ENCODE data around the gene DENND5B. TPM values are rescaled to one million over a fixed set of nuclear protein-coding genes. Genes with fewer than 3 reads are reported as not detected.
"Not testable (repeated sequence)": the region's sequence is repeated elsewhere in the genome, so short reads cannot be mapped to it uniquely, and the experiment has no call there.

DENND5B gene
- total RNA-seq, 1 donor: 18.8 TPM

- no peak for TF ChIP-seq CTCF (IDR thresholded peaks at IDR 0.05; ENCODE audit: extremely low read depth, low read depth, low read length)
- Histone ChIP-seq H3K9me3 (ENCODE audit: low read depth, low read length) (no peaks in the 10 kb centered on the region), H3K79me2 (ENCODE audit: insufficient read depth, low read length) (no peaks in the 10 kb centered on the region), H4K20me1 (ENCODE audit: insufficient read depth, low read length) (no peaks in the 10 kb centered on the region), H3K27ac (ENCODE audit: low read depth, low read length) (no peak overlapping the region), H3K4me3 (ENCODE audit: insufficient read depth, low read length) (no peak overlapping the region), H3K4me2 (ENCODE audit: insufficient read depth, low read length) (no peak overlapping the region), H3K36me3 (ENCODE audit: insufficient read depth, low read length) (peaks cover 11% of the 10 kb centered on the region), H2AFZ (ENCODE audit: low read length) (no peak overlapping the region), H3K27me3 (ENCODE audit: insufficient read depth, low read length) (no peaks in the 10 kb centered on the region), H3K4me1 (ENCODE audit: insufficient read depth, low read length) (no peaks in the 10 kb centered on the region)
- DNase-seq (ENCODE audit: insufficient read length, low spot score, missing footprints): no peak
Observed at GRCh38 chr12:31388713-31389112, 202.2 kb downstream of the DENND5B start.

- Histone ChIP-seq H2AFZ (ENCODE audit: low read length) (no peak overlapping the region), H4K20me1 (ENCODE audit: insufficient read depth, low read length) (no peaks in the 10 kb centered on the region), H3K36me3 (ENCODE audit: insufficient read depth, low read length) (peaks cover 9% of the 10 kb centered on the region), H3K4me3 (ENCODE audit: insufficient read depth, low read length) (no peak overlapping the region), H3K4me2 (ENCODE audit: insufficient read depth, low read length) (no peak overlapping the region), H3K79me2 (ENCODE audit: insufficient read depth, low read length) (no peaks in the 10 kb centered on the region), H3K4me1 (ENCODE audit: insufficient read depth, low read length) (no peaks in the 10 kb centered on the region), H3K27ac (ENCODE audit: low read depth, low read length) (no peak overlapping the region), H3K9me3 (ENCODE audit: low read depth, low read length) (no peaks in the 10 kb centered on the region), H3K27me3 (ENCODE audit: insufficient read depth, low read length) (no peaks in the 10 kb centered on the region)
- DNase-seq (ENCODE audit: insufficient read length, low spot score, missing footprints): no peak
- no peak for TF ChIP-seq CTCF (IDR thresholded peaks at IDR 0.05; ENCODE audit: extremely low read depth, low read depth, low read length)
Observed at GRCh38 chr12:31387466-31387865, 203.5 kb downstream of the DENND5B start.

GRCh38 chr12:31387011-31387410, 203.9 kb downstream of the DENND5B start:
- DNase-seq (ENCODE audit: insufficient read length, low spot score, missing footprints): no peak
- Histone ChIP-seq H3K36me3 (ENCODE audit: insufficient read depth, low read length) (peaks cover 7% of the 10 kb centered on the region), H3K4me2 (ENCODE audit: insufficient read depth, low read length) (no peak overlapping the region), H3K27ac (ENCODE audit: low read depth, low read length) (no peak overlapping the region), H3K4me3 (ENCODE audit: insufficient read depth, low read length) (no peak overlapping the region), H3K4me1 (ENCODE audit: insufficient read depth, low read length) (no peaks in the 10 kb centered on the region), H3K79me2 (ENCODE audit: insufficient read depth, low read length) (no peaks in the 10 kb centered on the region), H3K27me3 (ENCODE audit: insufficient read depth, low read length) (no peaks in the 10 kb centered on the region), H3K9me3 (ENCODE audit: low read depth, low read length) (no peaks in the 10 kb centered on the region), H2AFZ (ENCODE audit: low read length) (no peak overlapping the region), H4K20me1 (ENCODE audit: insufficient read depth, low read length) (no peaks in the 10 kb centered on the region)
- TF ChIP-seq CTCF (IDR thresholded peaks at IDR 0.05; ENCODE audit: extremely low read depth, low read depth, low read length): no peak

GRCh38 chr12:31386364-31386777, 204.6 kb downstream of the DENND5B start:
- H3K27ac ChIP-seq (ENCODE audit: low read depth, low read length): no peak overlapping the region
- H3K27me3 ChIP-seq (ENCODE audit: insufficient read depth, low read length): no peaks in the 10 kb centered on the region
- no peaks in the 10 kb centered on the region for H4K20me1 ChIP-seq (ENCODE audit: insufficient read depth, low read length)
- no peak for TF ChIP-seq CTCF (IDR thresholded peaks at IDR 0.05; ENCODE audit: extremely low read depth, low read depth, low read length)
- no peaks in the 10 kb centered on the region for H3K9me3 ChIP-seq (ENCODE audit: low read depth, low read length)
- no peaks in the 10 kb centered on the region for H3K4me1 ChIP-seq (ENCODE audit: insufficient read depth, low read length)
- no peak for DNase-seq (ENCODE audit: insufficient read length, low spot score, missing footprints)
- H3K4me2 ChIP-seq (ENCODE audit: insufficient read depth, low read length): no peak overlapping the region
- H3K36me3 ChIP-seq (ENCODE audit: insufficient read depth, low read length): peaks cover 7% of the 10 kb centered on the region
- no peak overlapping the region for H2AFZ ChIP-seq (ENCODE audit: low read length)
- H3K4me3 ChIP-seq (ENCODE audit: insufficient read depth, low read length): no peak overlapping the region
- H3K79me2 ChIP-seq (ENCODE audit: insufficient read depth, low read length): no peaks in the 10 kb centered on the region

GRCh38 chr12:31377210-31377609, 213.7 kb downstream of the DENND5B start:
- H3K27ac ChIP-seq (ENCODE audit: low read depth, low read length); H3K36me3 ChIP-seq (ENCODE audit: insufficient read depth, low read length); H4K20me1 ChIP-seq (ENCODE audit: insufficient read depth, low read length); H3K9me3 ChIP-seq (ENCODE audit: low read depth, low read length); H3K4me3 ChIP-seq (ENCODE audit: insufficient read depth, low read length); DNase-seq (ENCODE audit: insufficient read length, low spot score, missing footprints); H2AFZ ChIP-seq (ENCODE audit: low read length); H3K79me2 ChIP-seq (ENCODE audit: insufficient read depth, low read length); H3K4me1 ChIP-seq (ENCODE audit: insufficient read depth, low read length); H3K27me3 ChIP-seq (ENCODE audit: insufficient read depth, low read length); H3K4me2 ChIP-seq (ENCODE audit: insufficient read depth, low read length): not testable (repeated sequence)

GRCh38 chr12:31375422-31375821, 215.5 kb downstream of the DENND5B start:
- H3K27me3 ChIP-seq (ENCODE audit: insufficient read depth, low read length); H4K20me1 ChIP-seq (ENCODE audit: insufficient read depth, low read length); H3K27ac ChIP-seq (ENCODE audit: low read depth, low read length); H3K9me3 ChIP-seq (ENCODE audit: low read depth, low read length); H3K4me3 ChIP-seq (ENCODE audit: insufficient read depth, low read length); DNase-seq (ENCODE audit: insufficient read length, low spot score, missing footprints); H3K79me2 ChIP-seq (ENCODE audit: insufficient read depth, low read length); H3K4me2 ChIP-seq (ENCODE audit: insufficient read depth, low read length); H2AFZ ChIP-seq (ENCODE audit: low read length); H3K4me1 ChIP-seq (ENCODE audit: insufficient read depth, low read length); H3K36me3 ChIP-seq (ENCODE audit: insufficient read depth, low read length): not testable (repeated sequence)
